ENCODE measurements around the gene ARL5B.

- TF ChIP-seq, protein P1, sequence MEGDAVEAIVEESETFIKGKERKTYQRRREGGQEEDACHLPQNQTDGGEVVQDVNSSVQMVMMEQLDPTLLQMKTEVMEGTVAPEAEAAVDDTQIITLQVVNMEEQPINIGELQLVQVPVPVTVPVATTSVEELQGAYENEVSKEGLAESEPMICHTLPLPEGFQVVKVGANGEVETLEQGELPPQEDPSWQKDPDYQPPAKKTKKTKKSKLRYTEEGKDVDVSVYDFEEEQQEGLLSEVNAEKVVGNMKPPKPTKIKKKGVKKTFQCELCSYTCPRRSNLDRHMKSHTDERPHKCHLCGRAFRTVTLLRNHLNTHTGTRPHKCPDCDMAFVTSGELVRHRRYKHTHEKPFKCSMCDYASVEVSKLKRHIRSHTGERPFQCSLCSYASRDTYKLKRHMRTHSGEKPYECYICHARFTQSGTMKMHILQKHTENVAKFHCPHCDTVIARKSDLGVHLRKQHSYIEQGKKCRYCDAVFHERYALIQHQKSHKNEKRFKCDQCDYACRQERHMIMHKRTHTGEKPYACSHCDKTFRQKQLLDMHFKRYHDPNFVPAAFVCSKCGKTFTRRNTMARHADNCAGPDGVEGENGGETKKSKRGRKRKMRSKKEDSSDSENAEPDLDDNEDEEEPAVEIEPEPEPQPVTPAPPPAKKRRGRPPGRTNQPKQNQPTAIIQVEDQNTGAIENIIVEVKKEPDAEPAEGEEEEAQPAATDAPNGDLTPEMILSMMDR (IDR thresholded peaks at IDR 0.05 in 4 of 5, conservative IDR thresholded peaks at IDR 0.05 in 1 of 5) = no peak
- TF ChIP-seq POLR2A (IDR thresholded peaks at IDR 0.05) = no peak
Observed at GRCh38 chr10:18666810-18667209, 7.6 kb downstream of the ARL5B start.
